ENCODE data around the gene KIF7.
A peak's percentile ranks its signal among the peaks of the same experiment; 100 is the strongest.

Gene KIF7

DNA sequence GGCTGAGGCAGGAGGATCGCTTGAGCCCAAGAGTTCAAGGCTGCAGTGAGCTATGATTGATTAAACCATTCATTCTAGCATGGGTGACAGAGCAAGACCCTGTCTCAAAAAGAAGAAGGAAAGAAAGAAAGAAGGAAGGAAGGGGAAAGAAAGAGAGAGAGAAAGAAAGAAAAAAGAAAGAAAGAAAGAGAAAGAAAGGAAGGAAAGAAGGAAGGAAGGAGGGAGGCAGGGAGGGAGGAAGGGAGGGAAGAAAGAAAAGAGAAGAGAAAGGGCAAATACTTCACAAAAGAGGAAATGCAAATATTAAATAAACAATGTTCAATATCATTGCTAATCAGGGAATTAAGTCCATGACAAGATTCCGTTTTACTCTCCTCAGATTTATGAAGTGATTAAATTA, 4.0 kb upstream of the KIF7 start:
- no peaks in the 10 kb centered on the region for H3K9me3 ChIP-seq (ENCODE audit: control insufficient read depth, low read length)
- no peak overlapping the region for H3K4me3 ChIP-seq (ENCODE audit: extremely low read depth, insufficient read depth, low read length, poor library complexity, severe bottlenecking)
- no peak overlapping the region for H3K27ac ChIP-seq (ENCODE audit: low read depth, low read length, severe bottlenecking)
- H3K4me1 ChIP-seq (ENCODE audit: control insufficient read depth, insufficient read depth, low read length, poor library complexity, severe bottlenecking): peaks cover 14% of the 10 kb centered on the region
- 86 to 100% methylated on average over 1 of the region's 2 CpGs for WGBS, 2 experiments (ENCODE audit: insufficient coverage in 2 of 2)
- no peaks in the 10 kb centered on the region for H3K36me3 ChIP-seq (ENCODE audit: control insufficient read depth, insufficient read depth, low read length)

DNA sequence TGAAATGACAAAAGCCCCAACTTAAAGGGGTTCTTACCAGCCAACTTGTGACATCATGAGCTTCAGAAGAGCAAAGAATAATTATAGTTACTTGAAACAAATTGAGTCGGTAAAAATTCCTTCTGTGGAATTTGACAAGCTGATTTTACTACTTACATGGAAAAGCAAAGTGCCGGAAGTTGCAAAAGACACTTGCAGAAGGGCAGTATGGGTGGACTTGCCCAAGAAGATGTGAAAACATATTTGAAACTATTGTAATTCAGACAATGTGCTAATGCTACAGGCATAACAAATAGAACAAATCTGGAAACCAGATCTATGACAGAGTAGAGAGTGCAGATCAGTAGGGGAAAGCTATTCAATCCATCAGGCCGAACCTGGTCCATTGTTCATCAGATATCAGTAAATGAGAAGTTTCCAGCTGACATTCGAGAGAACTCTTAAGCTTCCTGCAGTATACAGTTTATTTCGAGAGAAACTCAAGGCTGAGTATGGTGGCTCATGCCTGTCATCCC, 2.5 kb upstream of the KIF7 start:
- H3K36me3 ChIP-seq (ENCODE audit: control insufficient read depth, insufficient read depth, low read length): no peaks in the 10 kb centered on the region
- H3K4me1 ChIP-seq (ENCODE audit: control insufficient read depth, insufficient read depth, low read length, poor library complexity, severe bottlenecking): peaks cover 9% of the 10 kb centered on the region
- H3K4me3 ChIP-seq (ENCODE audit: extremely low read depth, insufficient read depth, low read length, poor library complexity, severe bottlenecking): no peak overlapping the region
- 92 to 95% methylated on average over 3 to 5 of the region's 5 CpGs for WGBS, 2 experiments (ENCODE audit: insufficient coverage in 2 of 2)
- no peaks in the 10 kb centered on the region for H3K9me3 ChIP-seq (ENCODE audit: control insufficient read depth, low read length)
- no peak overlapping the region for H3K27ac ChIP-seq (ENCODE audit: low read depth, low read length, severe bottlenecking)

DNA sequence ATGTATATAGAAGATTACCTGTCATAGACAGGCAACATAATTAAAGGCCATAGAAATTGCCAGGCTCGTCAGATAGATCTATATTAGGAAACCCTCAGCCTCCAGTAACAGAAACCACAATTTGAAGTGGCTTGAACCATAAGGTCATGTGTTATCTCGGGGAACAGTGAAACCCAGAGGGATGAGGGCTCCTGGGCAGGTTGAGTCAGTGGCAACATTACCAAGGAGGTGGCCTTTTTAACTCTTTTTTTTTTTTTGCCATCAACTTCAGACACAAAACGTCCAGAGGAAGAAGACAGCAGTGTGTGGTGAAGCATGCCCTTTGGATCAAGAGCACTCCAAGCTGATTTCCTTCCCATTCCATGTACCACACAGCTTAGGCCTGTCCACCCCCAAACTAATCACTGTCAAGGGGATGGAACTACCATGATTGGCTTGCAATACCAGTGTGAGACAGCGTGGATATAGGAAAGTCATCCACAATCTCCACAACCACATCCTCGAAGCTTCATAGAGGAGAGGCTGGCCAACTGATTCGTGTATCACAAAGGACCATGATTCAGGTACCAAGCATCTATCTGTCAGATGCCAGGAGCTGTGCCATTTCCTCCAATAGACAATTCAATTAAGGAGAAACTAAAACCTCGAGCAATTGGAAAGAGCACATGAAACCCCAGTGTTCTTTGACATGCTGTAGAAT, 999 bp upstream of the KIF7 start:
- H3K4me3 ChIP-seq (ENCODE audit: extremely low read depth, insufficient read depth, low read length, poor library complexity, severe bottlenecking): no peak overlapping the region
- H3K27ac ChIP-seq (ENCODE audit: low read depth, low read length, severe bottlenecking): no peak overlapping the region
- peaks cover 5% of the 10 kb centered on the region for H3K4me1 ChIP-seq (ENCODE audit: control insufficient read depth, insufficient read depth, low read length, poor library complexity, severe bottlenecking)
- WGBS, 2 experiments (ENCODE audit: insufficient coverage in 2 of 2): 85 to 92% methylated on average over 3 to 6 of the region's 7 CpGs
- peaks cover 9% of the 10 kb centered on the region for H3K36me3 ChIP-seq (ENCODE audit: control insufficient read depth, insufficient read depth, low read length)
- H3K9me3 ChIP-seq (ENCODE audit: control insufficient read depth, low read length): no peaks in the 10 kb centered on the region

DNA sequence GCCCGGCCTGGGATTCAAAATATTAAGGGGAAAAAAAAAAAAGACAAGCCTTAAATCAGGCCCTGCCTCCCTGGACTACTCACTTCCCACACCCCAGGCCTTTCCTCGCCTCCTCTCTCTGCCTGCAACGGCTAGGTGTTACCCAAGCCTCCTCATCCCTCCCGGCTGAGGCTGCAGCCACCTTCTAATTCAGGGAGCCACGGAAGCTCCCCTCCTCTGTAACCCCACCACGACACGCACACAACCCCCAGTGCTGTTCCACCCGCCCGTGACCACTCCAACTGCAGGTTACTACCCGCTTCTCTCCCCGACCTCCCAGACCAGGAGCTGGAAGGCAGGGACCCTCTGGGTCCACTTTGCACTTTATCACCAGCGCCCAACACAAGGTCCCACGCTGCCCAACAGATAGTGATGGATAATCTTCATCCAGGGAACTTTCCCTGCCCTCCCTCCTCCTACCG, 936 bp downstream of the KIF7 start:
- peaks cover 5% of the 10 kb centered on the region for H3K4me1 ChIP-seq (ENCODE audit: control insufficient read depth, insufficient read depth, low read length, poor library complexity, severe bottlenecking)
- H3K27ac ChIP-seq (ENCODE audit: low read depth, low read length, severe bottlenecking): no peak overlapping the region
- 30 to 34% methylated on average over 5 to 12 of the region's 14 CpGs for WGBS, 2 experiments (ENCODE audit: insufficient coverage in 2 of 2)
- H3K4me3 ChIP-seq (ENCODE audit: extremely low read depth, insufficient read depth, low read length, poor library complexity, severe bottlenecking): peak overlapping the region; percentile 76
- H3K36me3 ChIP-seq (ENCODE audit: control insufficient read depth, insufficient read depth, low read length): peaks cover 22% of the 10 kb centered on the region
- no peaks in the 10 kb centered on the region for H3K9me3 ChIP-seq (ENCODE audit: control insufficient read depth, low read length)

DNA sequence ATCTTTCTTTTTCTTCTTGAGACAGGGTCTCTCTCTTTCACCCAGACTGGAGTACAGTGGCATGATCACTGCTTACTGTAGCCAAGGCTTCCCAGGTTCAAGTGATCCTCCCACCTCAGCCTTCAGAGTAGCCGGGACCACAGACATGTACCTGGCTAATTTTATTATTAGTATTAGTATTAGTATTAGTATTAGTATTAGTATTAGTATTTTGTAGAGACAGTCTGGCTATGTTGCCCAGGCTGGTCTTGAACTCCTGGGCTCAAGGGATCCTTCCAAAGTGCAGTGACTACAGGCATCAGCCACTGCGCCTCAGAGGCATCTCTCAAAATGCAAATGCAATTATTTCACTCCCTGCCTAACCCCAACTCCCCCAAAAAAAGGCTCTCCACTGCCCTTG, 1.7 kb downstream of the KIF7 start:
- Histone ChIP-seq H3K4me1 (ENCODE audit: control insufficient read depth, insufficient read depth, low read length, poor library complexity, severe bottlenecking) (peaks cover 5% of the 10 kb centered on the region), H3K4me3 (ENCODE audit: extremely low read depth, insufficient read depth, low read length, poor library complexity, severe bottlenecking) (no peak overlapping the region), H3K27ac (ENCODE audit: low read depth, low read length, severe bottlenecking) (no peak overlapping the region), H3K9me3 (ENCODE audit: control insufficient read depth, low read length) (no peaks in the 10 kb centered on the region), H3K36me3 (ENCODE audit: control insufficient read depth, insufficient read depth, low read length) (peaks cover 28% of the 10 kb centered on the region)
- WGBS, 2 experiments (ENCODE audit: insufficient coverage in 2 of 2): 100% methylated on average over 1 of the region's 2 CpGs; no CpG with 5 or more reads in 1 of the 2 experiments

DNA sequence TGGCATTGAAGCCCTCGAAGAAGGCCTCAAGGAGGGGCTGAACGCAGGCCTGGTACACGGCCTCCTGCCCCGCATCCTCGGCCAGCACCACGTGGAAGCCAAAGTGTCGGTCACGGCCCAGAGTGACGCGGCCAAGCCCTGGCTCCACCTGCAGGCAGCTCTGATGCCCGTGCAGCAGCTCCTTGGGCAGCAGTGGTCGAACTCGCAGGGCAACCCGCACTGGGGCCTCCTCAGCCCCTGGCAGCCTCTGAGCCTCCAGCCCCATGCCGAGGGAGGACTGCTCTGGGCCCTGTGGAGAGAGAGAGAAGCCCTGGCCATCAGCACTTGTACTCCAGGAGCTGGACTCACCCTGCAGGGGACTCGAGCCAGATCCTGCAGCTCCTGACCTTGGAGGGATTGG, 2.6 kb downstream of the KIF7 start:
- Histone ChIP-seq H3K9me3 (ENCODE audit: control insufficient read depth, low read length) (no peaks in the 10 kb centered on the region), H3K27ac (ENCODE audit: low read depth, low read length, severe bottlenecking) (no peak overlapping the region)
- WGBS, 2 experiments (ENCODE audit: insufficient coverage in 2 of 2): 90 to 97% methylated on average over 9 to 11 of the region's 16 CpGs

DNA sequence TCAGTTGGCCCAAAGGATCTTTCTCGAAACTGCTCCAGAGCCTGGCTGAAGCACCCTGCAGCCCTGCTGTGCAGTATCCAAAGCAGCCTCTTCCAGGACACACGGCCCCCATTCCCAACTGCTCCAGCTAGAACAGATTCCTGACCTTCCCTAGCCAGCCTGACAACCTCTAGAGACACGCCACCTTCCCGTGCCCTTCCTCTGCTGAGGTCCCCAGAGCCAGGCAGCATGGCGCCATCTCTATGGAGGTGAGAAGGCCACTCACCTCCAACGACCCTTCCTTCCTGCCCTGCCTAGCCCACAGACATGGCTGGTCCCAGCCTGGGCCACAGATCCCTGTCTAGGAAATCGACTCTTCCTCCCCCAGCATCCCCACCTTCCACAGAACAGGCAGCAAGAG, 3.1 kb downstream of the KIF7 start:
- 80 to 96% methylated on average over 5 to 7 of the region's 7 CpGs for WGBS, 2 experiments (ENCODE audit: insufficient coverage in 2 of 2)
- H3K36me3 ChIP-seq (ENCODE audit: control insufficient read depth, insufficient read depth, low read length): peaks cover 32% of the 10 kb centered on the region
- H3K9me3 ChIP-seq (ENCODE audit: control insufficient read depth, low read length): no peaks in the 10 kb centered on the region

More for the DNA sequence above, 2.6 kb downstream of the KIF7 start:
- Histone ChIP-seq H3K4me1 (ENCODE audit: control insufficient read depth, insufficient read depth, low read length, poor library complexity, severe bottlenecking) (peaks cover 5% of the 10 kb centered on the region), H3K4me3 (ENCODE audit: extremely low read depth, insufficient read depth, low read length, poor library complexity, severe bottlenecking) (no peak overlapping the region), H3K36me3 (ENCODE audit: control insufficient read depth, insufficient read depth, low read length) (peaks cover 29% of the 10 kb centered on the region)

DNA sequence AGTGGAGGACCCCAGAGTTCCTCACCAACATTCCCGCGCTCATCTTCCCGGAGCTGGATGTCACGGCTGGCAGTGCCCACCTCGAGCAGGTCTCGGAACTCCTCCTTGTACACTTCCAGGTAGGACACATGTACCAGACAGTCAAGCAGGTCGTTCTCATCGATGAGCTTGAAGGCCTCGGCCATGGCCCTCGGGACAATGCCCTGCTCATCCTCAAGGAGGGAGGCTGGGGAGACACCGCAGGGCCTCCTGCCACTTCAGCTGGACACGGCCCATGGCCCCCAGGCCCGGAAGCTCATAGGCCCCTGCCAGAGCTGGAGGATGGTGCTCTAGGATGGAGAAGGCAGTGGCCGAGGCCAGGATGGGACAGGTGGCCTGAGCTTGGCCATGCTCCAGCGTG, 5.6 kb downstream of the KIF7 start:
- Histone ChIP-seq H3K27ac (ENCODE audit: low read depth, low read length, severe bottlenecking) (no peak overlapping the region), H3K9me3 (ENCODE audit: control insufficient read depth, low read length) (no peaks in the 10 kb centered on the region), H3K36me3 (ENCODE audit: control insufficient read depth, insufficient read depth, low read length) (peaks cover 51% of the 10 kb centered on the region), H3K4me1 (ENCODE audit: control insufficient read depth, insufficient read depth, low read length, poor library complexity, severe bottlenecking) (no peaks in the 10 kb centered on the region), H3K4me3 (ENCODE audit: extremely low read depth, insufficient read depth, low read length, poor library complexity, severe bottlenecking) (no peak overlapping the region)
- 96 to 97% methylated on average over 12 to 14 of the region's 15 CpGs for WGBS, 2 experiments (ENCODE audit: insufficient coverage in 2 of 2)

More for the DNA sequence above, 3.1 kb downstream of the KIF7 start:
- no peak overlapping the region for H3K27ac ChIP-seq (ENCODE audit: low read depth, low read length, severe bottlenecking)
- peaks cover 5% of the 10 kb centered on the region for H3K4me1 ChIP-seq (ENCODE audit: control insufficient read depth, insufficient read depth, low read length, poor library complexity, severe bottlenecking)
- H3K4me3 ChIP-seq (ENCODE audit: extremely low read depth, insufficient read depth, low read length, poor library complexity, severe bottlenecking): no peak overlapping the region

DNA sequence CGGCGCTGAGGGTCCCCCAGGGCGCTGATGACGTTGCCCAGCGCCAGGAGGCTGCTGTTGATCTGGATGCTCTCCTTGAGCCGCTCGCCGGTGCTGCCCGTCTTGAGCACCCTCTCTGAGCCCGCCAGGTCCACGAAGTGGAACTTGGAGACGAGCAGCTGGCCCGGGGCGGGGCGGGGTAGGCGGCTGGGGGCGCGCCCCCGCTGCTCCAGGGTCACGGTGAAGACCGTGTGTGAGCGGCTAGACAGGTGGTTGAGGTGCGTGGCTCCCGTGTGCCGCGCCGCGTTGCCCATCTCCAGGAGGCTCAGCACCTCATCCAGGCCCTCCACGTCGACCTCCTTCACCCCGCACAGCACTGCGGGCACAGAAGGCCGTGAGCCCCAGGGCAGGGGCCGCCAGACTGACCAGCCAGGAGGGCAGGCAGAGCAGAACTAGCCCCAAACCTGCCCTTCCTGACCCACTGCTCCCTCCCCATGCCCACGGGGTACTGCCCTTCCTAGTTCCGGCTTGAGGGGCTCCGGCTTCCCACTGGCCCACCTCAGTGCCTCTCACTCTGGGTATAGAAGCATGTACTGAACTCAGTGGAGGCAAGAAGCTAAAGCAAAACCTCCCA, 6.1 kb downstream of the KIF7 start:
- no peaks in the 10 kb centered on the region for H3K4me1 ChIP-seq (ENCODE audit: control insufficient read depth, insufficient read depth, low read length, poor library complexity, severe bottlenecking)
- no peak overlapping the region for H3K4me3 ChIP-seq (ENCODE audit: extremely low read depth, insufficient read depth, low read length, poor library complexity, severe bottlenecking)
- no peaks in the 10 kb centered on the region for H3K9me3 ChIP-seq (ENCODE audit: control insufficient read depth, low read length)
- WGBS, 2 experiments (ENCODE audit: insufficient coverage in 2 of 2): 95 to 97% methylated on average over 35 to 37 of the region's 37 CpGs
- peaks cover 57% of the 10 kb centered on the region for H3K36me3 ChIP-seq (ENCODE audit: control insufficient read depth, insufficient read depth, low read length)
- H3K27ac ChIP-seq (ENCODE audit: low read depth, low read length, severe bottlenecking): no peak overlapping the region

DNA sequence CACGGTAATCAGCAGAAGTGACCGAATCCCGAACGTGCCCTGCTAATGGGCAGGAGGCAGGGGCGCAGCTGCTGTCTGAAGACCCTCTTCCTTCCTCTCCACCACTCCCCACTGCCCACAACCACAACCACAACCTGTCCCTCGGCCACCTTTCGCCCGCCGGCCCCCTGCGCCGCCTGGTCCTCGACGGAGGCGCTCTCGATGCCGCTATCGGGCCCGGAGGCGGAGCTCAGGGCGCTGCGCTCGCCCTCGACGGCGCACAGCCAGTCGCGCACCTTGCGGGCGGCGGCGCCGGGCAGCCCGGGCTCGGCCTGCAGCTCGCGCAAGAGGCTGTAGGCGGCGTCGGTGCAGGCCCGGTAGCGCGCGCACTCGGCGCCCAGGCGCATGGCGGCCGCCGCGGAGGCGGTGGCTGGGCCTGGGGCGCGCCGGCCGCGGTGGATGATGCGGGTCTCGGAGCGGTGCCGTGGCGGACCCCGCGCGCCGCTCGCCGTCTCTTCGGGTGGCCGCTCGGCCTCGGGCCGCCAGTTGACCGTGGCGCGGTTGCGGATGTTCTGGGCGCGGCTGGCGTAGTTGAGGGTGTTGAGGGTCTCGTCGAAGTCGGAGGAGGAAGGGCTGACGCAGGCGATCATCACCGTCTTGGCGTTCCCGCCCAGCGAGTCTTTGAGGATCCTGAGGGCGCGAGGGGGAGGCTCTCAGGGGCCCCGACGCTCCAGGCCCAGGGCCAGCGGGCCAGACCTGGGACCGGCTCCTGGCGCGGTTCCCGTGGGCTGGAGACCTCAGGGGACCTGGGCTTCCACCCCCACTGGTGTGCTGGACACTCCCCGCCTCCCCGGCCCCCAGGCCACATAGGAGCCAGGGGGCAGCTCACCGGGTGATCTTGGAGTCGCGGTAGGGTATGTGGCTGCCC, 6.9 kb downstream of the KIF7 start:
- 96 to 98% methylated on average over 54 to 102 of the region's 102 CpGs for WGBS, 2 experiments (ENCODE audit: insufficient coverage in 2 of 2)
- Histone ChIP-seq H3K9me3 (ENCODE audit: control insufficient read depth, low read length) (no peaks in the 10 kb centered on the region), H3K4me1 (ENCODE audit: control insufficient read depth, insufficient read depth, low read length, poor library complexity, severe bottlenecking) (no peaks in the 10 kb centered on the region), H3K27ac (ENCODE audit: low read depth, low read length, severe bottlenecking) (no peak overlapping the region), H3K4me3 (ENCODE audit: extremely low read depth, insufficient read depth, low read length, poor library complexity, severe bottlenecking) (no peak overlapping the region), H3K36me3 (ENCODE audit: control insufficient read depth, insufficient read depth, low read length) (peaks cover 64% of the 10 kb centered on the region)

Measured in mesodermal cell (in vitro differentiated cells).